ENCODE measurements around the gene DYSF. TPM values are rescaled to one million over a fixed set of nuclear protein-coding genes. Genes with fewer than 3 reads are reported as not detected.

Gene DYSF
- total RNA-seq, 1 experiment from 2014 or later, result 0.31 TPM

DNA sequence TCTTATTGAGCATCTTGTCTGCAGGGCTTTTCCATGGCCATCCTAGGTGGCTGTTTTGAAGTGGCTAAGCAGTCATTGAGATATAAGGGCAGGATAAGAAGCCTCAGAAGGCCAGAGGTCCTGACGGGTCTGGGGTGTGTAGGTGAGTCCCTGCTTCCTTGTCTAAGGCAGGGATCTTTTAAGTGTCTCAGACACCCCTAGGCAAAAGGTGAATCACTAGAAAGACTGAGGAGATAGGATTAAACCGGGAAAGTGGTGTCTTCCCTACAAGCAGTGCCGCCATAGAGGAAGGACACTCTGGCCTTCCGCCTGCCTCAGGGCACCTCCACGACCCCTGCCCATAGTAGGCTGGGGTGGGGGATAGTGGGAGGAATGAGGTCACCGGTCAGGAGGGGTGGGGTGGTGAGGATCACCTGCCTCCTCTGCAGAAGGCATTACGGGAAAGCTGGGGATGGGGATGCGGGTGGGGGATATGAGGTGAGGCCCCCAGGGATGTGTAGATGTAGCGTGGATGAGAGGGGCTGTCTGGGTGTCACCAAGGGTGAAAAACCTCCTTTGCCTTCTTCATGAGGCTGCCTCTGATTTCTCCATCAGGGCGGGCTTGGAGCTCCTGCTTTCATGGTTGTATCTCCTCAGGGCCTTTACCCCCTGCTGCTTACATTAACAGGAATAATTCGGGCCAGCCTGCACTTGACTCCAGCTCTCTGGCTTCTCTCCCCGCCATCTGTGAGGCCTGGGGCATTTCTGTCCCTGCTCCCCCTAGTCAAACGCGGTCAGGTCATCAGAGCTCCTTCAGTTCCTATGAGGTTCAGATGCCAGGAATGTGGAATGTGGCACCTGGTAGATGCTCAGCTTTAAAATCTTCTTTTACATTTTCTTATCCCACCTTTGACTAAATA lies 244.0 kb downstream of the DYSF start:
- Histone ChIP-seq H3K4me3 (ENCODE audit: low read depth in 2 of 2, low read length in 2 of 2) (no peak overlapping the region), H3K27me3 (ENCODE audit: control insufficient read depth, insufficient read depth, low read length) (no peaks in the 10 kb centered on the region), H3K36me3 (ENCODE audit: control insufficient read depth, insufficient read depth, low read length) (no peaks in the 10 kb centered on the region), H3K9me3 (ENCODE audit: control insufficient read depth, insufficient read depth, low read depth, low read length) (no peaks in the 10 kb centered on the region), H3K4me1 (ENCODE audit: control insufficient read depth, insufficient read depth, low read length) (peaks cover 3% of the 10 kb centered on the region; the same call in 1 of the 2 replicates), H3K27ac (ENCODE audit: low read length) (no peak overlapping the region)
- BruUV-seq (replicated peaks), result no TSS peak
- POLR2A ChIA-PET, result no interaction called here
- in situ Hi-C loops (cut with HindIII; ENCODE audit: low pct_unique_long_range_greater_than_20kb, low sequenced_read_pairs), result no loop called here
- DNase-seq (ENCODE audit: low read depth, low spot score) (no peak), ATAC-seq (no peak; the same call in 1 of the 2 replicates)
- no peak for TF ChIP-seq POLR2AphosphoS5 (IDR thresholded peaks at IDR 0.05; ENCODE audit: low read depth, low read length)
- TF ChIP-seq, protein P1, sequence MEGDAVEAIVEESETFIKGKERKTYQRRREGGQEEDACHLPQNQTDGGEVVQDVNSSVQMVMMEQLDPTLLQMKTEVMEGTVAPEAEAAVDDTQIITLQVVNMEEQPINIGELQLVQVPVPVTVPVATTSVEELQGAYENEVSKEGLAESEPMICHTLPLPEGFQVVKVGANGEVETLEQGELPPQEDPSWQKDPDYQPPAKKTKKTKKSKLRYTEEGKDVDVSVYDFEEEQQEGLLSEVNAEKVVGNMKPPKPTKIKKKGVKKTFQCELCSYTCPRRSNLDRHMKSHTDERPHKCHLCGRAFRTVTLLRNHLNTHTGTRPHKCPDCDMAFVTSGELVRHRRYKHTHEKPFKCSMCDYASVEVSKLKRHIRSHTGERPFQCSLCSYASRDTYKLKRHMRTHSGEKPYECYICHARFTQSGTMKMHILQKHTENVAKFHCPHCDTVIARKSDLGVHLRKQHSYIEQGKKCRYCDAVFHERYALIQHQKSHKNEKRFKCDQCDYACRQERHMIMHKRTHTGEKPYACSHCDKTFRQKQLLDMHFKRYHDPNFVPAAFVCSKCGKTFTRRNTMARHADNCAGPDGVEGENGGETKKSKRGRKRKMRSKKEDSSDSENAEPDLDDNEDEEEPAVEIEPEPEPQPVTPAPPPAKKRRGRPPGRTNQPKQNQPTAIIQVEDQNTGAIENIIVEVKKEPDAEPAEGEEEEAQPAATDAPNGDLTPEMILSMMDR (IDR thresholded peaks at IDR 0.05), result no peak
- no peak for TF ChIP-seq TCF7L2 (IDR thresholded peaks at IDR 0.05; ENCODE audit: low read depth, low read length)
- TF ChIP-seq, protein P2, sequence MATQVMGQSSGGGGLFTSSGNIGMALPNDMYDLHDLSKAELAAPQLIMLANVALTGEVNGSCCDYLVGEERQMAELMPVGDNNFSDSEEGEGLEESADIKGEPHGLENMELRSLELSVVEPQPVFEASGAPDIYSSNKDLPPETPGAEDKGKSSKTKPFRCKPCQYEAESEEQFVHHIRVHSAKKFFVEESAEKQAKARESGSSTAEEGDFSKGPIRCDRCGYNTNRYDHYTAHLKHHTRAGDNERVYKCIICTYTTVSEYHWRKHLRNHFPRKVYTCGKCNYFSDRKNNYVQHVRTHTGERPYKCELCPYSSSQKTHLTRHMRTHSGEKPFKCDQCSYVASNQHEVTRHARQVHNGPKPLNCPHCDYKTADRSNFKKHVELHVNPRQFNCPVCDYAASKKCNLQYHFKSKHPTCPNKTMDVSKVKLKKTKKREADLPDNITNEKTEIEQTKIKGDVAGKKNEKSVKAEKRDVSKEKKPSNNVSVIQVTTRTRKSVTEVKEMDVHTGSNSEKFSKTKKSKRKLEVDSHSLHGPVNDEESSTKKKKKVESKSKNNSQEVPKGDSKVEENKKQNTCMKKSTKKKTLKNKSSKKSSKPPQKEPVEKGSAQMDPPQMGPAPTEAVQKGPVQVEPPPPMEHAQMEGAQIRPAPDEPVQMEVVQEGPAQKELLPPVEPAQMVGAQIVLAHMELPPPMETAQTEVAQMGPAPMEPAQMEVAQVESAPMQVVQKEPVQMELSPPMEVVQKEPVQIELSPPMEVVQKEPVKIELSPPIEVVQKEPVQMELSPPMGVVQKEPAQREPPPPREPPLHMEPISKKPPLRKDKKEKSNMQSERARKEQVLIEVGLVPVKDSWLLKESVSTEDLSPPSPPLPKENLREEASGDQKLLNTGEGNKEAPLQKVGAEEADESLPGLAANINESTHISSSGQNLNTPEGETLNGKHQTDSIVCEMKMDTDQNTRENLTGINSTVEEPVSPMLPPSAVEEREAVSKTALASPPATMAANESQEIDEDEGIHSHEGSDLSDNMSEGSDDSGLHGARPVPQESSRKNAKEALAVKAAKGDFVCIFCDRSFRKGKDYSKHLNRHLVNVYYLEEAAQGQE (IDR thresholded peaks at IDR 0.05; ENCODE audit: insufficient read depth in 1 of 2, low read depth in 2 of 2, low read length in 1 of 2), result no peak
- no peak for TF ChIP-seq SIN3A (IDR thresholded peaks at IDR 0.05; ENCODE audit: borderline replicate concordance, insufficient read depth, low read depth, low read length)
- intact Hi-C loops (cut with micrococcal nuclease; ENCODE audit: unreplicated experiment), result no loop called here
- CTCF ChIA-PET, result interaction anchor here (0.6 kb wide), 1 partner anchor 69 kb away, joined by 11 read pairs; no protein-coding TSS in a partner anchor

DNA sequence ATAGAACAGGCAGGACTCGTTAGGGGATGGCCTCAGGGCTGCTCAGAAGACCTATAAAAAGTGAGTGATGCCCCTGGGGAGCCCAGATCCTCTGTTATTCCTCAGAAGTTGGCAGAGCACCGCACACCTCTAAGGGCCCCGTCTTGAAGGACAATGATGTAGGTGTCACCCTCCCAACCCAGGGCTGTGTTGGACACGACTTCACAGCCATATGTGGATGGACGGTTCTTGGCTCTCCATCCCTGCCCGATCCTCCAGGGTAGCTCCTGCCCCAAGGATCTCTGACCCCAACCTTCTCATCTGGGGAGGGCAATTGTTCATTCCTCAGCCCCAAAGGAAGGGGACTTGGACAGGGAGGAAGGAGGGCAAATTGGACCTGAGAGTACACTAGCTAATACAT lies 246.1 kb downstream of the DYSF start:
- no peak overlapping the region for H3K4me3 ChIP-seq (ENCODE audit: low read depth in 2 of 2, low read length in 2 of 2)
- ATAC-seq (no peak), DNase-seq (ENCODE audit: low read depth, low spot score) (no peak)
- no peaks in the 10 kb centered on the region for H3K27me3 ChIP-seq (ENCODE audit: control insufficient read depth, insufficient read depth, low read length)
- in situ Hi-C loops (cut with HindIII; ENCODE audit: low pct_unique_long_range_greater_than_20kb, low sequenced_read_pairs), result no loop called here
- BruUV-seq (replicated peaks), result no TSS peak
- ChIA-PET POLR2A (no interaction called here), CTCF (no interaction called here)
- no peak overlapping the region for H3K27ac ChIP-seq (ENCODE audit: low read length)
- TF ChIP-seq, protein P1 (IDR thresholded peaks at IDR 0.05), result no peak
- TF ChIP-seq TCF7L2 (IDR thresholded peaks at IDR 0.05; ENCODE audit: low read depth, low read length), result no peak
- TF ChIP-seq SIN3A (IDR thresholded peaks at IDR 0.05; ENCODE audit: borderline replicate concordance, insufficient read depth, low read depth, low read length), result no peak
- TF ChIP-seq, protein P2 (IDR thresholded peaks at IDR 0.05; ENCODE audit: insufficient read depth in 1 of 2, low read depth in 2 of 2, low read length in 1 of 2), result no peak
- no peak for TF ChIP-seq POLR2AphosphoS5 (IDR thresholded peaks at IDR 0.05; ENCODE audit: low read depth, low read length)
- H3K9me3 ChIP-seq (ENCODE audit: control insufficient read depth, insufficient read depth, low read depth, low read length), result no peaks in the 10 kb centered on the region
- no peaks in the 10 kb centered on the region for H3K36me3 ChIP-seq (ENCODE audit: control insufficient read depth, insufficient read depth, low read length)
- intact Hi-C loops (cut with micrococcal nuclease; ENCODE audit: unreplicated experiment), result no loop called here
- peaks cover 3% of the 10 kb centered on the region; the same call in 1 of the 2 replicates for H3K4me1 ChIP-seq (ENCODE audit: control insufficient read depth, insufficient read depth, low read length)
